NCI-H510A treated with DMSO at 0.1 percent for 48 hours (cell line): ENCODE data around the gene MAP1LC3B2.
"Not testable (repeated sequence)": the region's sequence is repeated elsewhere in the genome, so short reads cannot be mapped to it uniquely, and the experiment has no call there.

ENCODE experiments used
- DNase-seq: peaks from one replicate; lab custom pipeline; 2025; lab: John Stamatoyannopoulos, UW

MAP1LC3B2 gene

GRCh38 chr12:116558280-116559161 is 660 bp upstream of the MAP1LC3B2 start:
- no peak for DNase-seq

GRCh38 chr12:116561181-116561821 is 2.1 kb downstream of the MAP1LC3B2 start:
- DNase-seq: no peak

GRCh38 chr12:116562090-116562489 is 2.9 kb downstream of the MAP1LC3B2 start:
- no peak for DNase-seq

- DNase-seq: no peak
Observed at GRCh38 chr12:116563262-116563661, 4.1 kb downstream of the MAP1LC3B2 start.

GRCh38 chr12:116564080-116564479 is 4.9 kb downstream of the MAP1LC3B2 start:
- DNase-seq: no peak

GRCh38 chr12:116565221-116565620 is 6.0 kb downstream of the MAP1LC3B2 start:
- DNase-seq: not testable (repeated sequence)

GRCh38 chr12:116565963-116566362 is 6.8 kb downstream of the MAP1LC3B2 start:
- DNase-seq: no peak

- no peak for DNase-seq
Observed at GRCh38 chr12:116568203-116568602, 9.0 kb downstream of the MAP1LC3B2 start.

GRCh38 chr12:116571089-116571488 is 11.9 kb downstream of the MAP1LC3B2 start:
- no peak for DNase-seq

GRCh38 chr12:116573776-116574175 is 14.6 kb downstream of the MAP1LC3B2 start:
- DNase-seq: no peak

GRCh38 chr12:116575754-116576153 is 16.6 kb downstream of the MAP1LC3B2 start:
- not testable (repeated sequence) for DNase-seq

GRCh38 chr12:116577154-116577561 is 18.0 kb downstream of the MAP1LC3B2 start:
- no peak for DNase-seq

GRCh38 chr12:116578051-116578450 is 18.9 kb downstream of the MAP1LC3B2 start:
- no peak for DNase-seq

GRCh38 chr12:116582610-116583009 is 23.4 kb downstream of the MAP1LC3B2 start:
- no peak for DNase-seq

- no peak for DNase-seq
Observed at GRCh38 chr12:116583129-116583694, 24.0 kb downstream of the MAP1LC3B2 start.

- no peak for DNase-seq
Observed at GRCh38 chr12:116587270-116587669, 28.1 kb downstream of the MAP1LC3B2 start.

GRCh38 chr12:116588390-116589028 is 29.3 kb downstream of the MAP1LC3B2 start:
- DNase-seq: no peak

- DNase-seq: no peak
Observed at GRCh38 chr12:116589581-116589980, 30.4 kb downstream of the MAP1LC3B2 start.

- no peak for DNase-seq
Observed at GRCh38 chr12:116590561-116590960, 31.4 kb downstream of the MAP1LC3B2 start.

- DNase-seq: peak; percentile 46
Observed at GRCh38 chr12:116591855-116592637, 32.9 kb downstream of the MAP1LC3B2 start.

- DNase-seq: no peak
Observed at GRCh38 chr12:116592731-116593130, 33.5 kb downstream of the MAP1LC3B2 start.
